ENCODE data around the gene TXNRD1. TPM values are rescaled to one million over a fixed set of nuclear protein-coding genes. Genes with fewer than 3 reads are reported as not detected.

Gene TXNRD1
- total and polyA plus RNA-seq, 2 of the 8 experiments (the other 6 are each of a cell fraction or from before 2014, with no cell fraction given), result 56.8 to 127 TPM

GRCh38 chr12:104350211-104351056, 134.9 kb downstream of the TXNRD1 start:
- H3K4me2 ChIP-seq (ENCODE audit: insufficient read depth in 1 of 2, low read depth in 2 of 2, low read length in 2 of 2), result peak overlapping the region; percentile 26 to 31; a peak in 3 of 4 replicates
- no peaks in the 10 kb centered on the region; the same call in 1 of the 2 replicates for H3K79me1 ChIP-seq (ENCODE audit: low read depth, low read length)
- H2AK5ac ChIP-seq (ENCODE audit: low read depth, low read length), result no peak overlapping the region
- no peak overlapping the region for H4K8ac ChIP-seq (ENCODE audit: extremely low read depth, insufficient read depth, low read length)
- DNase-seq (ENCODE audit: low read depth in 1 of 2, low spot score in 2 of 2) (no peak), FAIRE-seq (no peak)
- no peak overlapping the region for H2BK15ac ChIP-seq (ENCODE audit: low read length)
- H2BK120ac ChIP-seq (replicated peaks; ENCODE audit: low read depth, low read length), result no peak overlapping the region
- no peak overlapping the region for H3K27ac ChIP-seq (ENCODE audit: low read depth, low read length)
- no peak overlapping the region for H2BK20ac ChIP-seq (ENCODE audit: low read length)
- no peaks in the 10 kb centered on the region for H3K23me2 ChIP-seq (ENCODE audit: low read depth, low read length)
- WGBS, 2 experiments (ENCODE audit: extremely low coverage in 1 of 2, insufficient coverage in 1 of 2, insufficient read length in 1 of 2, insufficient replicate concordance in 2 of 2, low coverage in 1 of 2, low lambda C conversion rate in 2 of 2, missing lambda C conversion rate in 1 of 2), result 87% methylated on average over 8 of the region's 8 CpGs; no CpG with 5 or more reads in 1 of the 2 experiments
- 0 out of 4 replicates have a peak, but pooled peaks cover 0 to 3% of the 10 kb centered on the region in 2 experiments for H3K79me2 ChIP-seq (ENCODE audit: control insufficient read depth in 1 of 2, insufficient read depth in 2 of 2, low read length in 2 of 2)
- H3K14ac ChIP-seq (ENCODE audit: insufficient read length), result no peak overlapping the region
- H3K36me3 ChIP-seq (ENCODE audit: control insufficient read depth in 2 of 4, insufficient read depth in 4 of 4, low read length in 3 of 4), result peaks cover 9 to 33% (median 10%) of the 10 kb centered on the region in 4 experiments
- H4K20me1 ChIP-seq (replicated peaks in 1 of 2; ENCODE audit: control insufficient read depth in 1 of 2, insufficient read depth in 2 of 2, low read length in 2 of 2), result peaks cover 0 to 7% of the 10 kb centered on the region in 2 experiments
- no peak overlapping the region for H3K56ac ChIP-seq (replicated peaks; ENCODE audit: insufficient read length, low read depth, low read length)
- ChIA-PET POLR2A (ENCODE audit: partially characterized antibody) (interaction anchor here (0.6 to 1.7 kb wide), 8 partner anchors 10 to 266 kb away, joined by 3 to 6 read pairs (median 4); partner anchors contain the start of gene EID3), CTCF (ENCODE audit: partially characterized antibody) (interaction anchor here (1.1 to 2.9 kb wide), 3 partner anchors 11 to 128 kb away, joined by 3 to 11 read pairs (median 4); no protein-coding TSS in a partner anchor)
- H4K91ac ChIP-seq (replicated peaks; ENCODE audit: insufficient read length, low read length), result no peak overlapping the region
- peak overlapping the region; percentile 36; the same call in 1 of the 2 replicates for H2BK5ac ChIP-seq (ENCODE audit: low read depth, low read length)
- no peak overlapping the region for H4K5ac ChIP-seq (ENCODE audit: insufficient read length, low read depth, low read length)
- peak overlapping the region; percentile 35 for H2BK12ac ChIP-seq (ENCODE audit: low read depth, low read length)
- TF ChIP-seq EP300 (IDR thresholded peaks at IDR 0.05; ENCODE audit: borderline replicate concordance in 1 of 2, low read depth in 2 of 2, low read length in 2 of 2), result no peak
- no peak for TF ChIP-seq RXRA (IDR thresholded peaks at IDR 0.05; ENCODE audit: insufficient read depth, low read depth, low read length)
- TF ChIP-seq TAF1 (IDR thresholded peaks at IDR 0.05; ENCODE audit: low read depth, low read length), result no peak
- TF ChIP-seq RFX5 (IDR thresholded peaks at IDR 0.05; ENCODE audit: borderline replicate concordance, low read depth, low read length), result no peak
- TF ChIP-seq YY1 (IDR thresholded peaks at IDR 0.05; ENCODE audit: low read depth, low read length), result no peak
- no peak for TF ChIP-seq SIN3A (conservative IDR thresholded peaks at IDR 0.05 in 1 of 2, IDR thresholded peaks at IDR 0.05 in 1 of 2; ENCODE audit: low read depth in 1 of 2, low read length in 2 of 2)
- no peak for TF ChIP-seq ATF3 (IDR thresholded peaks at IDR 0.05; ENCODE audit: insufficient read depth, low read depth, low read length)
- TF ChIP-seq POLR2A (IDR thresholded peaks at IDR 0.05; ENCODE audit: control extremely low read depth in 1 of 2, low read depth in 2 of 2, low read length in 2 of 2), result peak in 1 of 2 experiments; percentile 7; a peak in 2 of 3 replicates
- H3K4me1 ChIP-seq (replicated peaks in 1 of 4; ENCODE audit: control insufficient read depth in 3 of 4, insufficient read depth in 4 of 4, low read length in 3 of 4), result peaks cover 0 to 8% (median 6%) of the 10 kb centered on the region in 4 experiments; a peak in 5 of 7 replicates
- no peak overlapping the region for H3K18ac ChIP-seq (ENCODE audit: extremely low read depth, low read length)
- H2AFZ ChIP-seq (ENCODE audit: low read length), result no peak overlapping the region
- H3K27me3 ChIP-seq (replicated peaks in 1 of 4; ENCODE audit: control insufficient read depth in 3 of 4, extremely low read depth in 1 of 4, insufficient read depth in 3 of 4, low read length in 3 of 4), result no peaks in the 10 kb centered on the region
- peak overlapping the region in 1 of 4 experiments; percentile 24; a peak in 1 of 7 replicates for H3K9ac ChIP-seq (replicated peaks in 1 of 4; ENCODE audit: extremely low read depth in 1 of 4, low read depth in 3 of 4, low read length in 3 of 4)
- H3K23ac ChIP-seq (ENCODE audit: insufficient read length), result no peak overlapping the region
- H3K9me3 ChIP-seq (ENCODE audit: insufficient read depth in 2 of 2, low read depth in 1 of 2, low read length in 1 of 2), result no peaks in the 10 kb centered on the region
- H3K4ac ChIP-seq (replicated peaks; ENCODE audit: insufficient read length, low read depth, low read length), result no peak overlapping the region
- no peak overlapping the region for H3K4me3 ChIP-seq (ENCODE audit: extremely low read depth in 1 of 4, insufficient read depth in 2 of 4, low read depth in 3 of 4, low read length in 4 of 4)

All from H1 (cell line).